ENCODE data around the gene DAGLA. TPM values are rescaled to one million over a fixed set of nuclear protein-coding genes. Genes with fewer than 3 reads are reported as not detected.

DAGLA gene
- total RNA-seq, 1 experiment from 2014 or later = 3.1 TPM

GRCh38 chr11:61781585-61781984, 101.4 kb downstream of the DAGLA start:
- POLR2A ChIA-PET = interaction anchor here (0.5 kb wide), 1 partner anchor 309 kb away, joined by 3 read pairs; no protein-coding TSS in a partner anchor

GRCh38 chr11:61782299-61782698, 102.1 kb downstream of the DAGLA start:
- ChIA-PET POLR2A (no interaction called here), CTCF (interaction anchor here (1.4 kb wide), 2 partner anchors 10 to 35 kb away, joined by 3 to 9 read pairs; no protein-coding TSS in a partner anchor)
- Mint-ChIP-seq H3K27ac (no peak overlapping the region), H3K4me1 (no peaks in the 10 kb centered on the region), H3K9me3 (no peaks in the 10 kb centered on the region), H3K27me3 (ENCODE audit: low read depth) (peaks cover 4% of the 10 kb centered on the region; the same call in 1 of the 2 replicates), H3K36me3 (peaks cover 19% of the 10 kb centered on the region), H3K4me3 (no peak overlapping the region)
- ATAC-seq (no peak), DNase-seq (ENCODE audit: low spot score) (no peak)
- TF ChIP-seq, protein P1, sequence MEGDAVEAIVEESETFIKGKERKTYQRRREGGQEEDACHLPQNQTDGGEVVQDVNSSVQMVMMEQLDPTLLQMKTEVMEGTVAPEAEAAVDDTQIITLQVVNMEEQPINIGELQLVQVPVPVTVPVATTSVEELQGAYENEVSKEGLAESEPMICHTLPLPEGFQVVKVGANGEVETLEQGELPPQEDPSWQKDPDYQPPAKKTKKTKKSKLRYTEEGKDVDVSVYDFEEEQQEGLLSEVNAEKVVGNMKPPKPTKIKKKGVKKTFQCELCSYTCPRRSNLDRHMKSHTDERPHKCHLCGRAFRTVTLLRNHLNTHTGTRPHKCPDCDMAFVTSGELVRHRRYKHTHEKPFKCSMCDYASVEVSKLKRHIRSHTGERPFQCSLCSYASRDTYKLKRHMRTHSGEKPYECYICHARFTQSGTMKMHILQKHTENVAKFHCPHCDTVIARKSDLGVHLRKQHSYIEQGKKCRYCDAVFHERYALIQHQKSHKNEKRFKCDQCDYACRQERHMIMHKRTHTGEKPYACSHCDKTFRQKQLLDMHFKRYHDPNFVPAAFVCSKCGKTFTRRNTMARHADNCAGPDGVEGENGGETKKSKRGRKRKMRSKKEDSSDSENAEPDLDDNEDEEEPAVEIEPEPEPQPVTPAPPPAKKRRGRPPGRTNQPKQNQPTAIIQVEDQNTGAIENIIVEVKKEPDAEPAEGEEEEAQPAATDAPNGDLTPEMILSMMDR (IDR thresholded peaks at IDR 0.05) = no peak
- no peak for TF ChIP-seq NR2C2 (CRISPR knock-in tag; IDR thresholded peaks at IDR 0.05)
- TF ChIP-seq, protein P2, sequence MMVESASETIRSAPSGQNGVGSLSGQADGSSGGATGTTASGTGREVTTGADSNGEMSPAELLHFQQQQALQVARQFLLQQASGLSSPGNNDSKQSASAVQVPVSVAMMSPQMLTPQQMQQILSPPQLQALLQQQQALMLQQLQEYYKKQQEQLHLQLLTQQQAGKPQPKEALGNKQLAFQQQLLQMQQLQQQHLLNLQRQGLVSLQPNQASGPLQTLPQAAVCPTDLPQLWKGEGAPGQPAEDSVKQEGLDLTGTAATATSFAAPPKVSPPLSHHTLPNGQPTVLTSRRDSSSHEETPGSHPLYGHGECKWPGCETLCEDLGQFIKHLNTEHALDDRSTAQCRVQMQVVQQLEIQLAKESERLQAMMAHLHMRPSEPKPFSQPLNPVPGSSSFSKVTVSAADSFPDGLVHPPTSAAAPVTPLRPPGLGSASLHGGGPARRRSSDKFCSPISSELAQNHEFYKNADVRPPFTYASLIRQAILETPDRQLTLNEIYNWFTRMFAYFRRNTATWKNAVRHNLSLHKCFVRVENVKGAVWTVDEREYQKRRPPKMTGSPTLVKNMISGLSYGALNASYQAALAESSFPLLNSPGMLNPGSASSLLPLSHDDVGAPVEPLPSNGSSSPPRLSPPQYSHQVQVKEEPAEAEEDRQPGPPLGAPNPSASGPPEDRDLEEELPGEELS (CRISPR knock-in tag; IDR thresholded peaks at IDR 0.05) = no peak
- no peak for TF ChIP-seq SMAD3 (CRISPR knock-in tag; IDR thresholded peaks at IDR 0.05; ENCODE audit: borderline replicate concordance)
- TF ChIP-seq, protein P3, sequence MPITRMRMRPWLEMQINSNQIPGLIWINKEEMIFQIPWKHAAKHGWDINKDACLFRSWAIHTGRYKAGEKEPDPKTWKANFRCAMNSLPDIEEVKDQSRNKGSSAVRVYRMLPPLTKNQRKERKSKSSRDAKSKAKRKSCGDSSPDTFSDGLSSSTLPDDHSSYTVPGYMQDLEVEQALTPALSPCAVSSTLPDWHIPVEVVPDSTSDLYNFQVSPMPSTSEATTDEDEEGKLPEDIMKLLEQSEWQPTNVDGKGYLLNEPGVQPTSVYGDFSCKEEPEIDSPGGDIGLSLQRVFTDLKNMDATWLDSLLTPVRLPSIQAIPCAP (CRISPR knock-in tag; IDR thresholded peaks at IDR 0.05) = no peak
- TF ChIP-seq CREB1 (CRISPR knock-in tag; IDR thresholded peaks at IDR 0.05) = no peak
- no peak for TF ChIP-seq ELF4 (CRISPR knock-in tag; IDR thresholded peaks at IDR 0.05; ENCODE audit: low read depth)
- TF ChIP-seq, protein P4, sequence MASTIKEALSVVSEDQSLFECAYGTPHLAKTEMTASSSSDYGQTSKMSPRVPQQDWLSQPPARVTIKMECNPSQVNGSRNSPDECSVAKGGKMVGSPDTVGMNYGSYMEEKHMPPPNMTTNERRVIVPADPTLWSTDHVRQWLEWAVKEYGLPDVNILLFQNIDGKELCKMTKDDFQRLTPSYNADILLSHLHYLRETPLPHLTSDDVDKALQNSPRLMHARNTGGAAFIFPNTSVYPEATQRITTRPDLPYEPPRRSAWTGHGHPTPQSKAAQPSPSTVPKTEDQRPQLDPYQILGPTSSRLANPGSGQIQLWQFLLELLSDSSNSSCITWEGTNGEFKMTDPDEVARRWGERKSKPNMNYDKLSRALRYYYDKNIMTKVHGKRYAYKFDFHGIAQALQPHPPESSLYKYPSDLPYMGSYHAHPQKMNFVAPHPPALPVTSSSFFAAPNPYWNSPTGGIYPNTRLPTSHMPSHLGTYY (CRISPR knock-in tag; IDR thresholded peaks at IDR 0.05) = no peak
- TF ChIP-seq ZNF416 (CRISPR knock-in tag; IDR thresholded peaks at IDR 0.05) = no peak

More at GRCh38 chr11:61781585-61781984, 101.4 kb downstream of the DAGLA start:
- CTCF ChIA-PET = interaction anchor here (2.6 to 10.0 kb wide), 2 partner anchors 16 to 33 kb away, joined by 6 to 106 read pairs; no protein-coding TSS in a partner anchor
- Mint-ChIP-seq H3K36me3 (peaks cover 13% of the 10 kb centered on the region), H3K4me3 (no peak overlapping the region), H3K27ac (no peak overlapping the region), H3K4me1 (peaks cover 6% of the 10 kb centered on the region), H3K27me3 (ENCODE audit: low read depth) (peaks cover 6% of the 10 kb centered on the region; the same call in 1 of the 2 replicates), H3K9me3 (no peaks in the 10 kb centered on the region)
- no peak for TF ChIP-seq ETV6 (CRISPR knock-in tag; IDR thresholded peaks at IDR 0.05)
- no peak for TF ChIP-seq E2F4 (CRISPR knock-in tag; IDR thresholded peaks at IDR 0.05; ENCODE audit: borderline replicate concordance, low read depth)
- peak; percentile 43 for TF ChIP-seq USF2 (CRISPR knock-in tag; IDR thresholded peaks at IDR 0.05)
- 0 out of 2 replicates have a peak, but pooled peaks have one; percentile 17 for TF ChIP-seq USF1 (CRISPR knock-in tag; IDR thresholded peaks at IDR 0.05)
- TF ChIP-seq, protein P2 (CRISPR knock-in tag; IDR thresholded peaks at IDR 0.05) = no peak
- TF ChIP-seq, protein P3 (CRISPR knock-in tag; IDR thresholded peaks at IDR 0.05) = no peak
- TF ChIP-seq HMGA2 (CRISPR knock-in tag; IDR thresholded peaks at IDR 0.05) = no peak
- TF ChIP-seq ZNF416 (CRISPR knock-in tag; IDR thresholded peaks at IDR 0.05) = no peak
- TF ChIP-seq NFE2L1 (CRISPR knock-in tag; IDR thresholded peaks at IDR 0.05) = no peak
- TF ChIP-seq E2F5 (CRISPR knock-in tag; IDR thresholded peaks at IDR 0.05) = no peak
- DNase-seq (ENCODE audit: low spot score) (no peak), ATAC-seq (no peak)

All from WTC11 (cell line).